Epithelial cell of proximal tubule (primary cell): ENCODE measurements around the gene ZNF578. TPM values are rescaled to one million over a fixed set of nuclear protein-coding genes. Genes with fewer than 3 reads are reported as not detected.
"Not testable (repeated sequence)": the region's sequence is repeated elsewhere in the genome, so short reads cannot be mapped to it uniquely, and the experiment has no call there.

ENCODE experiments used
- DNase-seq: peaks from one replicate; pipeline ENCODE4 v3.0.0-alpha.2; 2011; ENCODE audit warnings: low read depth
- H3K4me3 ChIP-seq: 2 replicates; pipeline ENCODE4 v1.5.1; 2011; ENCODE audit warnings: low read depth, mild to moderate bottlenecking, low read length
- CTCF ChIP-seq: conservative IDR thresholded peaks from 2 replicates; pipeline ENCODE4 v1.5.1; 2012; ENCODE audit warnings: low read depth, mild to moderate bottlenecking, low read length
- total RNA-seq: library from RNA; depleted of rRNA; stranded (reverse); fragments of >200 nt; gene quantifications from 2 replicates; pipeline ENCODE4 v1.2.3, GENCODE V29; 2015

The ZNF578 gene
- total RNA-seq, 1 donor from 2014 or later = 2.3 TPM

- H3K4me3 ChIP-seq = no peak overlapping the region
- no peak for DNase-seq
- no peak for TF ChIP-seq CTCF
Observed at GRCh38 chr19:52557231-52557995, 104.1 kb downstream of the ZNF578 start.

GRCh38 chr19:52558732-52559445 is 105.5 kb downstream of the ZNF578 start:
- H3K4me3 ChIP-seq, DNase-seq: not testable (repeated sequence)

- not testable (repeated sequence) for H3K4me3 ChIP-seq, DNase-seq
Observed at GRCh38 chr19:52561611-52562010, 108.3 kb downstream of the ZNF578 start.

Other genes with a start within 250 kb of the ZNF578 start
- gene ZNF766, start 184.0 kb upstream of the ZNF578 start, total RNA-seq = 5.3 and 11.9 TPM in 2 replicates
- 8.0 and 20.8 TPM in 2 replicates for gene ZNF480, start 156.4 kb upstream of the ZNF578 start, total RNA-seq
- 0.51 and 1.3 TPM in 2 replicates for gene ZNF610, start 117.3 kb upstream of the ZNF578 start, total RNA-seq
- 16.7 and 22.8 TPM in 2 replicates for gene ZNF880, start 83.6 kb upstream of the ZNF578 start, total RNA-seq
- gene ZNF528, start 55.7 kb upstream of the ZNF578 start, total RNA-seq = 10.0 and 10.6 TPM in 2 replicates
- gene ZNF534, start 24.4 kb upstream of the ZNF578 start, total RNA-seq = 0.07 TPM in 1 of 2 replicates, not detected in the other
- 5.5 and 13.3 TPM in 2 replicates for gene ZNF808, start 74.1 kb downstream of the ZNF578 start, total RNA-seq
- 7.6 and 8.8 TPM in 2 replicates for gene ZNF701, start 116.7 kb downstream of the ZNF578 start, total RNA-seq
- gene ZNF83, start 184.8 kb downstream of the ZNF578 start, total RNA-seq = 21.8 and 46.5 TPM in 2 replicates